ENCODE measurements around the gene PIGM.

DNA sequence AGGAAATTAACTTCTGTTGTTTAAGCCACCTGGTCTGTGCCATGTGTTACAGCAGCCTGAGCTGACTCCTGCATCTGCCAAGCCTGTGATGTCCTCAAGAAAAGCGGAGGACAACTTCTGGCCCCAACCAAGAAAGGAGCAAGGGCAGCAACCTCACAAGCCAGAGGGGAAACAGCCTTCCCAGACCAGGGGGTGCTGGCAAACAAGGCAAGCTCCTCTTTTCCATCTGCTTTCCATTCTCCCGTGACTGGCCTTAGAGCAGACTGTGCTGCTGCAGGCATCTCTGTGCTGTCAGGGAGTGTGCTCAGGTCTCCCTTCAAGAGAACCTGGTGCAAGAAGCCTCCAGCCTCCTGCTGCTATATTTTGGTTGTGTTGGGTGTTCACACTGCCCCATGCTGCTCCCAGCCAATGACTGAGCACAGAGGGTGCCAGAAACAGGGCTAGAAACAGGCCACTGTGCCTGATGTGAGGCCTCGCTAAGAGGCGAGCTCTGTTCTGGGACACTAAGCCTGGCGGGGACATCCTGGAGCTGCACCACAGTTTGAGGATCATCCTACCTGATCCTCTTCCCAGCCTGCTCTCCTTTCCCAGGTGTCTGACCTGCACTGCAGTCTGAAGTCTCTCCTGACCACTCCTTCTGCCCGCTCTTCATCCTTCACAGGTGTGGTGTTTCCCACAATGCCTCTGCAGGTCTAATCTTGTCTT is 50.3 kb downstream of the PIGM start:
- TF ChIP-seq CTCF (IDR thresholded peaks at IDR 0.05; ENCODE audit: insufficient read depth, low read depth, low read length) (no peak), EZH2 (IDR thresholded peaks at IDR 0.05; ENCODE audit: insufficient read depth, low read length) (no peak)

Measured in astrocyte (in vitro differentiated cells and primary cell).